IgD-negative memory B cell (primary cell): ENCODE measurements around the gene HEPACAM2. TPM values are rescaled to one million over a fixed set of nuclear protein-coding genes. Genes with fewer than 3 reads are reported as not detected.

ENCODE experiments used
- H3K27ac Mint-ChIP-seq, 3 donors: one replicate each; pipeline ENCODE4 v1.8.0; 2020 to 2022; ENCODE audit warnings: mild to moderate bottlenecking in 3 of 3, mixed read lengths in 3 of 3, moderate library complexity in 1 of 3
- H3K27me3 Mint-ChIP-seq: one replicate; pipeline ENCODE4 v1.8.0; 2021; ENCODE audit warnings: mixed read lengths
- H3K36me3 Mint-ChIP-seq: one replicate; pipeline ENCODE4 v1.8.0; 2020; ENCODE audit warnings: mild to moderate bottlenecking, mixed read lengths
- H3K4me1 Mint-ChIP-seq, 3 donors: one replicate each; pipeline ENCODE4 v1.8.0; 2020 to 2022; ENCODE audit warnings: mixed read lengths in 3 of 3, mild to moderate bottlenecking in 1 of 3
- H3K4me3 Mint-ChIP-seq, 4 donors: one replicate each; pipeline ENCODE4 v1.8.0; 2020 to 2022; ENCODE audit warnings: mild to moderate bottlenecking in 4 of 4, mixed read lengths in 4 of 4, moderate library complexity in 3 of 4
- H3K9me3 Mint-ChIP-seq, 3 donors: one replicate each; pipeline ENCODE4 v1.8.0; 2020 to 2021; ENCODE audit warnings: mixed read lengths in 3 of 3, mild to moderate bottlenecking in 1 of 3
- polyA plus RNA-seq: library from polyadenylated mRNA; unstranded; fragments of 300-500 nt; fragmentation: Illumina TruSeq; gene quantifications from one replicate; pipeline ENCODE4 v1.2.3, GENCODE V29; 2021

HEPACAM2 gene
- polyA plus RNA-seq, result not detected

- no peaks in the 10 kb centered on the region for H3K27me3 Mint-ChIP-seq
- no peaks in the 10 kb centered on the region for H3K36me3 Mint-ChIP-seq
- H3K27ac Mint-ChIP-seq, result peak within 1 kb of the TSS in 1 of 3 donors; percentile 71
- H3K4me3 Mint-ChIP-seq, result no peak within 1 kb of the TSS
- peaks cover 6 to 13% (median 7%) of the 10 kb centered on the region in 3 donors for H3K4me1 Mint-ChIP-seq
- no peaks in the 10 kb centered on the region for H3K9me3 Mint-ChIP-seq
Observed at GRCh38 chr7:93226310-93226709, at the start of gene HEPACAM2. HEPACAM2 (minus strand) TSS chr7:93226469.

GRCh38 chr7:93265220-93265619 lies 39.0 kb upstream of the HEPACAM2 start:
- no peaks in the 10 kb centered on the region for H3K36me3 Mint-ChIP-seq
- peaks cover 9 to 14% (median 12%) of the 10 kb centered on the region in 3 donors for H3K4me1 Mint-ChIP-seq
- H3K27me3 Mint-ChIP-seq, result no peaks in the 10 kb centered on the region
- no peak overlapping the region for H3K4me3 Mint-ChIP-seq
- H3K27ac Mint-ChIP-seq, result no peak overlapping the region
- no peaks in the 10 kb centered on the region for H3K9me3 Mint-ChIP-seq

GRCh38 chr7:93262535-93262934 lies 36.3 kb upstream of the HEPACAM2 start:
- H3K9me3 Mint-ChIP-seq, result no peaks in the 10 kb centered on the region
- H3K4me3 Mint-ChIP-seq, result no peak overlapping the region
- H3K36me3 Mint-ChIP-seq, result no peaks in the 10 kb centered on the region
- H3K4me1 Mint-ChIP-seq, result peaks cover 0 to 2% (median 0%) of the 10 kb centered on the region in 3 donors
- no peaks in the 10 kb centered on the region for H3K27me3 Mint-ChIP-seq
- peak overlapping the region in 1 of 3 donors; percentile 57 for H3K27ac Mint-ChIP-seq

GRCh38 chr7:93258661-93259060 lies 32.4 kb upstream of the HEPACAM2 start:
- Mint-ChIP-seq H3K9me3 (no peaks in the 10 kb centered on the region), H3K4me3 (no peak overlapping the region), H3K27ac (no peak overlapping the region), H3K36me3 (peaks cover 3% of the 10 kb centered on the region), H3K4me1 (peaks cover 0 to 2% (median 0%) of the 10 kb centered on the region in 3 donors), H3K27me3 (no peaks in the 10 kb centered on the region)

GRCh38 chr7:93249491-93250148 lies 23.4 kb upstream of the HEPACAM2 start:
- no peaks in the 10 kb centered on the region for H3K27me3 Mint-ChIP-seq
- H3K4me3 Mint-ChIP-seq, result no peak overlapping the region
- no peak overlapping the region for H3K27ac Mint-ChIP-seq
- peaks cover 3% of the 10 kb centered on the region for H3K36me3 Mint-ChIP-seq
- H3K4me1 Mint-ChIP-seq, result peaks cover 4 to 17% (median 6%) of the 10 kb centered on the region in 3 donors
- H3K9me3 Mint-ChIP-seq, result no peaks in the 10 kb centered on the region

GRCh38 chr7:93245525-93246432 lies 19.5 kb upstream of the HEPACAM2 start:
- H3K9me3 Mint-ChIP-seq, result no peaks in the 10 kb centered on the region
- H3K27ac Mint-ChIP-seq, result no peak overlapping the region
- H3K4me3 Mint-ChIP-seq, result peak overlapping the region in 1 of 4 donors; percentile 25
- H3K36me3 Mint-ChIP-seq, result no peaks in the 10 kb centered on the region
- H3K4me1 Mint-ChIP-seq, result peaks cover 3 to 17% (median 6%) of the 10 kb centered on the region in 3 donors
- H3K27me3 Mint-ChIP-seq, result no peaks in the 10 kb centered on the region

- Mint-ChIP-seq H3K27me3 (no peaks in the 10 kb centered on the region), H3K4me3 (no peak overlapping the region), H3K9me3 (no peaks in the 10 kb centered on the region), H3K36me3 (no peaks in the 10 kb centered on the region), H3K27ac (no peak overlapping the region), H3K4me1 (peaks cover 6 to 17% (median 12%) of the 10 kb centered on the region in 3 donors)
Observed at GRCh38 chr7:93242106-93242505, 15.8 kb upstream of the HEPACAM2 start.

- Mint-ChIP-seq H3K27me3 (no peaks in the 10 kb centered on the region), H3K4me3 (no peak overlapping the region), H3K27ac (peak overlapping the region in 1 of 3 donors; percentile 8)
Observed at GRCh38 chr7:93239824-93240223, 13.6 kb upstream of the HEPACAM2 start.

GRCh38 chr7:93238748-93239147 lies 12.5 kb upstream of the HEPACAM2 start:
- H3K4me1 Mint-ChIP-seq, result peaks cover 6 to 11% (median 8%) of the 10 kb centered on the region in 3 donors
- H3K36me3 Mint-ChIP-seq, result no peaks in the 10 kb centered on the region
- no peak overlapping the region for H3K4me3 Mint-ChIP-seq
- H3K9me3 Mint-ChIP-seq, result no peaks in the 10 kb centered on the region
- H3K27me3 Mint-ChIP-seq, result no peaks in the 10 kb centered on the region
- H3K27ac Mint-ChIP-seq, result peak overlapping the region in 1 of 3 donors; percentile 26

More at GRCh38 chr7:93239824-93240223, 13.6 kb upstream of the HEPACAM2 start:
- H3K36me3 Mint-ChIP-seq, result no peaks in the 10 kb centered on the region
- peaks cover 5 to 9% (median 8%) of the 10 kb centered on the region in 3 donors for H3K4me1 Mint-ChIP-seq
- H3K9me3 Mint-ChIP-seq, result no peaks in the 10 kb centered on the region

GRCh38 chr7:93238131-93238530 lies 11.9 kb upstream of the HEPACAM2 start:
- no peak overlapping the region for H3K27ac Mint-ChIP-seq
- no peaks in the 10 kb centered on the region for H3K9me3 Mint-ChIP-seq
- H3K4me3 Mint-ChIP-seq, result no peak overlapping the region
- H3K36me3 Mint-ChIP-seq, result no peaks in the 10 kb centered on the region
- peaks cover 8 to 13% (median 8%) of the 10 kb centered on the region in 3 donors for H3K4me1 Mint-ChIP-seq
- no peaks in the 10 kb centered on the region for H3K27me3 Mint-ChIP-seq

- H3K4me1 Mint-ChIP-seq, result peaks cover 15 to 17% (median 16%) of the 10 kb centered on the region in 3 donors
- no peaks in the 10 kb centered on the region for H3K9me3 Mint-ChIP-seq
- H3K4me3 Mint-ChIP-seq, result no peak overlapping the region
- no peak overlapping the region for H3K27ac Mint-ChIP-seq
- no peaks in the 10 kb centered on the region for H3K36me3 Mint-ChIP-seq
- no peaks in the 10 kb centered on the region for H3K27me3 Mint-ChIP-seq
Observed at GRCh38 chr7:93235541-93235940, 9.3 kb upstream of the HEPACAM2 start.

GRCh38 chr7:93232673-93233018 lies 6.4 kb upstream of the HEPACAM2 start:
- no peaks in the 10 kb centered on the region for H3K27me3 Mint-ChIP-seq
- no peaks in the 10 kb centered on the region for H3K36me3 Mint-ChIP-seq
- peak overlapping the region; percentile 89 to 100 (median 100) for H3K4me3 Mint-ChIP-seq
- peak overlapping the region; percentile 70 to 98 (median 98) for H3K27ac Mint-ChIP-seq
- H3K4me1 Mint-ChIP-seq, result peaks cover 14 to 20% (median 16%) of the 10 kb centered on the region in 3 donors
- no peaks in the 10 kb centered on the region for H3K9me3 Mint-ChIP-seq

- peaks cover 12 to 18% (median 17%) of the 10 kb centered on the region in 3 donors for H3K4me1 Mint-ChIP-seq
- H3K27me3 Mint-ChIP-seq, result no peaks in the 10 kb centered on the region
- H3K36me3 Mint-ChIP-seq, result no peaks in the 10 kb centered on the region
- H3K9me3 Mint-ChIP-seq, result no peaks in the 10 kb centered on the region
- peak within 1 kb of the TSS; percentile 89 to 100 (median 100) for H3K4me3 Mint-ChIP-seq
- peak within 1 kb of the TSS; percentile 70 to 98 (median 98) for H3K27ac Mint-ChIP-seq
Observed at GRCh38 chr7:93231799-93232672, 5.8 kb upstream of the HEPACAM2 start, which contains the start of gene VPS50. VPS50 (plus strand) TSS chr7:93232366; CDS start chr7:93232468, 102 bp downstream.

- Mint-ChIP-seq H3K4me3 (peak overlapping the region; percentile 89 to 100 (median 100)), H3K27me3 (no peaks in the 10 kb centered on the region), H3K27ac (peak overlapping the region; percentile 70 to 98 (median 98)), H3K36me3 (no peaks in the 10 kb centered on the region), H3K4me1 (peaks cover 12 to 20% (median 17%) of the 10 kb centered on the region in 3 donors), H3K9me3 (no peaks in the 10 kb centered on the region)
Observed at GRCh38 chr7:93231259-93231658, 5.0 kb upstream of the HEPACAM2 start.
